T follicular helper cell (primary cell): ENCODE data around the gene BAHCC1.

Experiments used
- DNase-seq: peaks from one replicate; pipeline ENCODE4 v3.0.0-alpha.2; 2020; ENCODE audit warnings: low read depth

The BAHCC1 gene

GRCh38 chr17:81367171-81367570 is 28.1 kb upstream of the BAHCC1 start:
- DNase-seq, result no peak

- no peak for DNase-seq
Measured at GRCh38 chr17:81368161-81369022, 26.9 kb upstream of the BAHCC1 start.

GRCh38 chr17:81370294-81370693 is 25.0 kb upstream of the BAHCC1 start:
- DNase-seq, result no peak

- no peak for DNase-seq
Measured at GRCh38 chr17:81371910-81372760, 23.1 kb upstream of the BAHCC1 start.

GRCh38 chr17:81373536-81374160 is 21.6 kb upstream of the BAHCC1 start:
- no peak for DNase-seq

- DNase-seq, result no peak
Measured at GRCh38 chr17:81374890-81375289, 20.4 kb upstream of the BAHCC1 start.

GRCh38 chr17:81376946-81377714 is 18.1 kb upstream of the BAHCC1 start:
- DNase-seq, result no peak

GRCh38 chr17:81378941-81379511 is 16.2 kb upstream of the BAHCC1 start:
- no peak for DNase-seq

- no peak for DNase-seq
Measured at GRCh38 chr17:81379523-81379942, 15.7 kb upstream of the BAHCC1 start.

- DNase-seq, result no peak
Measured at GRCh38 chr17:81380131-81380530, 15.1 kb upstream of the BAHCC1 start.

GRCh38 chr17:81380666-81381518 is 14.4 kb upstream of the BAHCC1 start:
- no peak for DNase-seq

- DNase-seq, result no peak
Measured at GRCh38 chr17:81381632-81382577, 13.4 kb upstream of the BAHCC1 start.

GRCh38 chr17:81382851-81383250 is 12.4 kb upstream of the BAHCC1 start:
- no peak for DNase-seq

GRCh38 chr17:81383504-81384421 is 11.5 kb upstream of the BAHCC1 start:
- no peak for DNase-seq

GRCh38 chr17:81384929-81385319 is 10.3 kb upstream of the BAHCC1 start:
- DNase-seq, result no peak

- no peak for DNase-seq
Measured at GRCh38 chr17:81385320-81386111, 9.7 kb upstream of the BAHCC1 start.

- no peak for DNase-seq
Measured at GRCh38 chr17:81386141-81386645, 9.1 kb upstream of the BAHCC1 start.
